K562 (cell line): Measurements from ENCODE around the gene GP1BB. TPM values are rescaled to one million over a fixed set of nuclear protein-coding genes. Genes with fewer than 3 reads are reported as not detected.
A peak's percentile ranks its signal among the peaks of the same experiment; 100 is the strongest.

Experiments used
- CREB1 ChIP-seq, 2 experiments: sonication (generic) in 1 of 2; formaldehyde crosslinking in 1 of 2; IDR thresholded peaks; 2 replicates each; pipeline versions ENCODE4 v1.6.1 to v1.8.0; 2012 to 2022; ENCODE audit warnings: inconsistent platforms in 1 of 2, mild to moderate bottlenecking in 1 of 2, missing genetic modification reagents in 1 of 2, moderate library complexity in 1 of 2
- FOXJ2 ChIP-seq: fragments of 200-800 bp; sonication (Bioruptor generic); IDR thresholded peaks from 2 replicates; pipeline ENCODE4 v1.6.1; 2016; ENCODE audit warnings: missing genetic modification characterization, missing compliant biosample characterization
- IRF2 ChIP-seq: sonication (generic); formaldehyde crosslinking; IDR thresholded peaks from 2 replicates; pipeline ENCODE4 v1.8.1; 2022; ENCODE audit warnings: mild to moderate bottlenecking, missing genetic modification reagents
- MAFK ChIP-seq: IDR thresholded peaks from 2 replicates; pipeline ENCODE4 v1.6.1; 2011; ENCODE audit warnings: low read length, improper control_type of control experiment
- PHB2 ChIP-seq: fragments of 450-650 bp; IDR thresholded peaks from 2 replicates; pipeline ENCODE4 v1.6.1; 2017; ENCODE audit warnings: low read depth
- RBBP5 ChIP-seq: fragments of 200-600 bp; sonication (generic); IDR thresholded peaks from 2 replicates; pipeline ENCODE4 v1.6.1; 2012; ENCODE audit warnings: borderline replicate concordance, mild to moderate bottlenecking, low read length, control low read depth, inconsistent platforms; ENCODE audit not compliant: insufficient read depth, poor library complexity, severe bottlenecking
- TBP ChIP-seq: optimal IDR thresholded peaks from 2 replicates; pipeline ENCODE3; 2011; ENCODE audit warnings: low read depth, low read length, improper control_type of control experiment
- TEAD1 ChIP-seq, 2 experiments: fragments of 450-650 bp in 1 of 2; sonication (generic) in 1 of 2; formaldehyde crosslinking; IDR thresholded peaks; 2 replicates each; pipeline versions ENCODE4 v1.4.0 to v1.8.0; 2020 to 2022; ENCODE audit warnings: mild to moderate bottlenecking in 2 of 2, missing genetic modification reagents in 1 of 2
- TEAD4 ChIP-seq, 2 experiments: sonication (generic) in 1 of 2; formaldehyde crosslinking in 1 of 2; IDR thresholded peaks; 2 replicates each; pipeline versions ENCODE4 v1.6.1 to v1.8.0; 2012 to 2022; ENCODE audit warnings: borderline replicate concordance in 1 of 2, inconsistent platforms in 1 of 2, low read length in 1 of 2, mild to moderate bottlenecking in 1 of 2, missing genetic modification reagents in 1 of 2
- polyA plus RNA-seq, 8 experiments: library from polyadenylated mRNA; depleted of rRNA in 4 of 8; stranded (reverse) in 5 of 8; unstranded in 3 of 8; fragments of >200 nt; fragmentation: Nextera tagmentation in 2 of 8; fragmentation: Illumina TruSeq in 1 of 8; extraction: Ambion mirVana in 2 of 8; extraction: Trizol in 1 of 8; gene quantifications; 2 replicates each; pipeline versions ENCODE4 v1.2.1 to v1.2.3, GENCODE V29; 2011 to 2014; ENCODE audit warnings: inconsistent platforms in 1 of 8, missing spikeins in 1 of 8
- total RNA-seq, 7 experiments: library from RNA; depleted of rRNA in 6 of 7; stranded (reverse); fragments of >200 nt in 6 of 7; fragmentation: Illumina TruSeq in 2 of 7; extraction: Trizol in 2 of 7; gene quantifications; 2 replicates each; pipeline versions ENCODE4 v1.2.1 to v1.2.3, GENCODE V29; 2011 to 2021; ENCODE audit warnings: low replicate concordance in 1 of 7
- TF ChIP-seq, protein P1 (sequence below), 2 experiments: fragments of 200-800 bp in 1 of 2; sonication (Bioruptor generic) in 1 of 2; sonication (generic) in 1 of 2; formaldehyde crosslinking in 1 of 2; IDR thresholded peaks in 1 of 2; conservative IDR thresholded peaks in 1 of 2; 2 replicates each; pipeline versions ENCODE4 v1.5.0 to v1.6.1; 2016 to 2020; ENCODE audit warnings: missing compliant biosample characterization in 1 of 2, missing genetic modification characterization in 1 of 2, missing genetic modification reagents in 1 of 2
- TF ChIP-seq, protein P2 (sequence below), 2 experiments: IDR thresholded peaks; 2 replicates each; pipeline ENCODE4 v1.6.1; 2011; ENCODE audit warnings: borderline replicate concordance in 1 of 2, control low read depth in 1 of 2, low read depth in 1 of 2, low read length in 1 of 2, mild to moderate bottlenecking in 1 of 2, mixed read lengths in 1 of 2, moderate library complexity in 1 of 2; ENCODE audit not compliant: insufficient read depth in 1 of 2, insufficient read length in 1 of 2, poor library complexity in 1 of 2, severe bottlenecking in 1 of 2; ENCODE audit errors: extremely low read depth in 1 of 2
- TF ChIP-seq, protein P3 (sequence below): sonication (generic); formaldehyde crosslinking; IDR thresholded peaks from 2 replicates; pipeline ENCODE4 v1.9.0; 2022; ENCODE audit warnings: mild to moderate bottlenecking, missing genetic modification reagents

The GP1BB gene
- total and polyA plus RNA-seq, 9 of the 15 experiments (the other 6 are each of a cell fraction or from before 2014, with no cell fraction given), result 0.69 to 162 (median 2.8) TPM

DNA sequence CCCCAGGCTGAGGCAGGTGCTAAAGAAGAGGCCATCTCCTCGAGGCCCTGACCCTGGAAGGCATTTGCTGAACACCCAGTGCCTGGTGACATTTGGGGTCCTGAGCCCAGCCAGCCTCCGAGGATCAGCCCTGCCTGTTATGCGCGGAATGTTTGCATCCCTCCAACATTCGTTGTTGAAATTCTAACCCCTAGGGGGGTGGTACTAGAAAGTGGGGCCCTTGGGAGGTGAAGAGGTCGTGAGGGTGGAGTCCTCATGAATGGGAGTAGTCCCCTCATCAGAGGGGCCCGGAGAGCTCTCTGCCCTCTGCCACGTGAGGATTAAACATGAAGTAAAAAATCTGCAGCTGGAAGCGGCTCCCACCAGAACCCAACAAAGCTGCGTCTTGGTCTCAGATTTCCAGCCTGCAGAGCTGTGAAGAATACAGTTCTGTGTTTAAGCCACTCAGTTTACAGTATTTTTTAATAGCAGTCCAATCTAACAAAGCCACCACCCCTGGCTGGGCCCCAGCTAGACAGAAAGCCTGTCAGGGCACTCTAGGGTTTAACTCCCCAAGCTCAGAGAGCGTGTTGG, 44.3 kb upstream of the GP1BB start (continued):
- TF ChIP-seq MAFK (no peak), TEAD1 (CRISPR knock-in tag; IDR thresholded peaks at IDR 0.05) (0 out of 4 replicates have a peak, but pooled peaks of 1 of the 2 experiments have one; percentile 18), TBP (peak; percentile 2), FOXJ2 (tag) (no peak), TEAD4 (IDR thresholded peaks at IDR 0.05; ENCODE audit: low read length) (no peak), TEAD4 (CRISPR knock-in tag; IDR thresholded peaks at IDR 0.05; ENCODE audit: borderline replicate concordance) (0 out of 2 replicates have a peak, but pooled peaks have one; percentile 55), RBBP5 (peak; percentile 0), IRF2 (CRISPR knock-in tag) (no peak), CREB1 (IDR thresholded peaks at IDR 0.05) (no peak), CREB1 (CRISPR knock-in tag; IDR thresholded peaks at IDR 0.05) (0 out of 2 replicates have a peak, but pooled peaks have one; percentile 26), PHB2 (no peak)
- TF ChIP-seq, protein P1, sequence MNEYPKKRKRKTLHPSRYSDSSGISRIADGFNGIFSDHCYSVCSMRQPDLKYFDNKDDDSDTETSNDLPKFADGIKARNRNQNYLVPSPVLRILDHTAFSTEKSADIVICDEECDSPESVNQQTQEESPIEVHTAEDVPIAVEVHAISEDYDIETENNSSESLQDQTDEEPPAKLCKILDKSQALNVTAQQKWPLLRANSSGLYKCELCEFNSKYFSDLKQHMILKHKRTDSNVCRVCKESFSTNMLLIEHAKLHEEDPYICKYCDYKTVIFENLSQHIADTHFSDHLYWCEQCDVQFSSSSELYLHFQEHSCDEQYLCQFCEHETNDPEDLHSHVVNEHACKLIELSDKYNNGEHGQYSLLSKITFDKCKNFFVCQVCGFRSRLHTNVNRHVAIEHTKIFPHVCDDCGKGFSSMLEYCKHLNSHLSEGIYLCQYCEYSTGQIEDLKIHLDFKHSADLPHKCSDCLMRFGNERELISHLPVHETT (CRISPR knock-in tag; conservative IDR thresholded peaks at IDR 0.05 in 1 of 2, IDR thresholded peaks at IDR 0.05 in 1 of 2), result peak in 1 of 2 experiments; percentile 67; a peak in 1 of 4 replicates
- TF ChIP-seq, protein P2, sequence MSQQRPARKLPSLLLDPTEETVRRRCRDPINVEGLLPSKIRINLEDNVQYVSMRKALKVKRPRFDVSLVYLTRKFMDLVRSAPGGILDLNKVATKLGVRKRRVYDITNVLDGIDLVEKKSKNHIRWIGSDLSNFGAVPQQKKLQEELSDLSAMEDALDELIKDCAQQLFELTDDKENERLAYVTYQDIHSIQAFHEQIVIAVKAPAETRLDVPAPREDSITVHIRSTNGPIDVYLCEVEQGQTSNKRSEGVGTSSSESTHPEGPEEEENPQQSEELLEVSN (IDR thresholded peaks at IDR 0.05; ENCODE audit: borderline replicate concordance in 1 of 2, extremely low read depth in 1 of 2, insufficient read depth in 1 of 2, insufficient read length in 1 of 2, low read depth in 1 of 2, low read length in 1 of 2, poor library complexity in 1 of 2, severe bottlenecking in 1 of 2), result peak in 1 of 2 experiments; percentile 9
- TF ChIP-seq, protein P3, sequence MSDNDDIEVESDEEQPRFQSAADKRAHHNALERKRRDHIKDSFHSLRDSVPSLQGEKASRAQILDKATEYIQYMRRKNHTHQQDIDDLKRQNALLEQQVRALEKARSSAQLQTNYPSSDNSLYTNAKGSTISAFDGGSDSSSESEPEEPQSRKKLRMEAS, result 0 out of 2 replicates have a peak, but pooled peaks have one; percentile 14
